HEK293T (cell line): ENCODE results near the gene GARNL3.

Source experiments
- CTCF ChIA-PET: fragments of 350-600 bp; formaldehyde crosslinking; extraction: SDS; loops from one replicate; lab custom pipeline; 2021; ENCODE audit warnings: antibody characterized with exemption, inconsistent platforms; lab: Yijun Ruan, JAX
- POLR2A ChIA-PET: fragments of 350-600 bp; formaldehyde crosslinking; extraction: SDS; loops from one replicate; lab custom pipeline; 2020; ENCODE audit warnings: antibody characterized with exemption, inconsistent platforms; lab: Yijun Ruan, JAX
- DNase-seq: peaks from one replicate; pipeline ENCODE4 v3.0.0; 2012; ENCODE audit warnings: mixed read lengths; ENCODE audit errors: extremely low spot score
- ARNT ChIP-seq: fragments of 450-650 bp; IDR thresholded peaks from 2 replicates; pipeline ENCODE4 v1.6.1; 2017; ENCODE audit warnings: mild to moderate bottlenecking
- BHLHE40 ChIP-seq: fragments of 450-650 bp; IDR thresholded peaks from 2 replicates; pipeline ENCODE4 v1.6.1; 2016; ENCODE audit warnings: mild to moderate bottlenecking, moderate library complexity, borderline replicate concordance
- CTBP1 ChIP-seq: fragments of 450-650 bp; IDR thresholded peaks from 2 replicates; pipeline ENCODE4 v1.6.1; 2016; ENCODE audit warnings: borderline replicate concordance
- ELF4 ChIP-seq: fragments of 450-650 bp; IDR thresholded peaks from 2 replicates; pipeline ENCODE4 v1.6.1; 2017; ENCODE audit warnings: antibody characterized with exemption
- FOXA1 ChIP-seq: fragments of 450-650 bp; IDR thresholded peaks from 2 replicates; pipeline ENCODE4 v1.6.1; 2016; ENCODE audit warnings: mild to moderate bottlenecking
- FOXK2 ChIP-seq: fragments of 450-650 bp; IDR thresholded peaks from 2 replicates; pipeline ENCODE4 v1.6.1; 2016; ENCODE audit warnings: mild to moderate bottlenecking
- FOXM1 ChIP-seq: fragments of 450-650 bp; IDR thresholded peaks from 2 replicates; pipeline ENCODE4 v1.6.1; 2017; ENCODE audit warnings: mild to moderate bottlenecking, borderline replicate concordance
- HDGF ChIP-seq: fragments of 450-650 bp; IDR thresholded peaks from 2 replicates; pipeline ENCODE4 v1.6.1; 2017; ENCODE audit warnings: antibody characterized with exemption, borderline replicate concordance
- L3MBTL2 ChIP-seq: fragments of 450-650 bp; conservative IDR thresholded peaks from 2 replicates; pipeline ENCODE4 v1.6.1; 2016; ENCODE audit warnings: mild to moderate bottlenecking
- LEF1 ChIP-seq: fragments of 450-650 bp; IDR thresholded peaks from 2 replicates; pipeline ENCODE4 v1.6.1; 2017; ENCODE audit warnings: mild to moderate bottlenecking, borderline replicate concordance
- NFRKB ChIP-seq: fragments of 450-650 bp; IDR thresholded peaks from 2 replicates; pipeline ENCODE4 v1.6.1; 2016; ENCODE audit warnings: mild to moderate bottlenecking, moderate library complexity
- PKNOX1 ChIP-seq: fragments of 450-650 bp; IDR thresholded peaks from 2 replicates; pipeline ENCODE4 v1.6.1; 2016
- SP1 ChIP-seq: fragments of 450-650 bp; IDR thresholded peaks from 2 replicates; pipeline ENCODE4 v1.6.1; 2017
- SUZ12 ChIP-seq: fragments of 450-650 bp; IDR thresholded peaks from 2 replicates; pipeline ENCODE4 v1.6.1; 2016; ENCODE audit warnings: mild to moderate bottlenecking
- TARDBP ChIP-seq: fragments of 450-650 bp; IDR thresholded peaks from 2 replicates; pipeline ENCODE4 v1.6.1; 2016
- ZNF384 ChIP-seq: fragments of 450-650 bp; IDR thresholded peaks from 2 replicates; pipeline ENCODE4 v1.6.1; 2016

GARNL3 gene

GRCh38 chr9:127345566-127345965 is 81.0 kb downstream of the GARNL3 start:
- TF ChIP-seq LEF1 (no peak), SUZ12 (no peak), ELF4 (no peak), TARDBP (no peak), NFRKB (no peak), SP1 (no peak), FOXM1 (no peak), L3MBTL2 (no peak), ARNT (no peak), HDGF (no peak), BHLHE40 (no peak), FOXK2 (no peak), ZNF384 (no peak), PKNOX1 (no peak)
- ChIA-PET POLR2A (no interaction called here), CTCF (no interaction called here)
- DNase-seq, result no peak

- CTCF ChIA-PET, result no interaction called here
- no peak for DNase-seq
- TF ChIP-seq CTBP1 (no peak), FOXK2 (no peak), NFRKB (no peak), ARNT (no peak), FOXM1 (no peak), FOXA1 (no peak), PKNOX1 (no peak), HDGF (no peak), BHLHE40 (no peak), SUZ12 (no peak), TARDBP (no peak), SP1 (no peak), LEF1 (no peak), L3MBTL2 (no peak)
- POLR2A ChIA-PET, result no interaction called here
Measured at GRCh38 chr9:127346584-127346983, 82.0 kb downstream of the GARNL3 start.

GRCh38 chr9:127347831-127348776 is 83.5 kb downstream of the GARNL3 start:
- ChIA-PET CTCF (no interaction called here), POLR2A (no interaction called here)
- TF ChIP-seq SUZ12 (no peak), ELF4 (no peak), HDGF (no peak), TARDBP (no peak), L3MBTL2 (no peak), BHLHE40 (no peak), ARNT (no peak)
- DNase-seq, result no peak

- no peak for DNase-seq
- CTCF ChIA-PET, result no interaction called here
- no peak for TF ChIP-seq FOXM1
- no peak for TF ChIP-seq SUZ12
- TF ChIP-seq SP1, result no peak
- TF ChIP-seq CTBP1, result no peak
- no peak for TF ChIP-seq TARDBP
- no peak for TF ChIP-seq ARNT
- no peak for TF ChIP-seq BHLHE40
- no peak for TF ChIP-seq PKNOX1
- POLR2A ChIA-PET, result no interaction called here
Measured at GRCh38 chr9:127349483-127350113, 85.0 kb downstream of the GARNL3 start.

- no peak for DNase-seq
- POLR2A ChIA-PET, result interaction anchor here (1.1 kb wide), 1 partner anchor 18 kb away, joined by 3 read pairs; no protein-coding TSS in a partner anchor
- CTCF ChIA-PET, result no interaction called here
- TF ChIP-seq PKNOX1, result 0 out of 2 replicates have a peak, but pooled peaks have one; percentile 30
- TF ChIP-seq FOXM1, result no peak
- TF ChIP-seq L3MBTL2, result no peak
- TF ChIP-seq LEF1, result no peak
Measured at GRCh38 chr9:127351182-127352166, 86.9 kb downstream of the GARNL3 start.
